T-cell (primary cell): Measurements from ENCODE around the gene SLC2A10. TPM values are rescaled to one million over a fixed set of nuclear protein-coding genes. Genes with fewer than 3 reads are reported as not detected.

Experiments used
- ATAC-seq, 4 experiments: fragments of 200-7000 bp in 3 of 4; fragments of 150-1000 bp in 1 of 4; cut with Tn5 transposase; replicated peaks in 1 of 4; 1 replicate in 3 of 4; 2 replicates in 1 of 4; pipeline ENCODE4 v1.10.0; 2021; ENCODE audit warnings: moderate library complexity in 3 of 4, mild to moderate bottlenecking in 2 of 4, moderate number of reproducible peaks in 1 of 4
- CTCF ChIA-PET, 2 donors: fragments of 300-600 bp; sonication (Branson Sonifier 250); formaldehyde crosslinking; loops; one replicate each; lab custom pipeline; 2022; ENCODE audit warnings: antibody characterized with exemption in 2 of 2; lab: Charles Lee
- POLR2A ChIA-PET, 2 donors: fragments of 300-600 bp; sonication (Branson Sonifier 250); formaldehyde crosslinking; loops; one replicate each; lab custom pipeline; 2022; ENCODE audit warnings: antibody characterized with exemption in 2 of 2; lab: Charles Lee
- DNase-seq, 35 experiments: peaks; one replicate each; pipeline versions ENCODE4 v3.0.0 to v3.0.0-alpha.2; 2013 to 2023
- H3K27ac ChIP-seq: one replicate; pipeline ENCODE4 v1.5.1; 2013; ENCODE audit warnings: low read length
- H3K27me3 ChIP-seq, 2 experiments: replicated peaks in 1 of 2; 1 replicate in 1 of 2; 2 replicates in 1 of 2; pipeline versions ENCODE4 v1.6.1 to v1.7.0; 2013; ENCODE audit warnings: low read length in 1 of 2, mixed read lengths in 1 of 2; ENCODE audit not compliant: control insufficient read depth in 2 of 2, insufficient read depth in 2 of 2; ENCODE audit errors: extremely low read depth in 1 of 2
- H3K36me3 ChIP-seq, 2 donors: 1 replicate in 1 of 2; 2 replicates in 1 of 2; pipeline versions ENCODE4 v1.6.1 to v1.7.0; 2013; ENCODE audit warnings: low read length in 1 of 2; ENCODE audit not compliant: control insufficient read depth in 2 of 2, insufficient read depth in 1 of 2; ENCODE audit errors: extremely low read depth in 1 of 2
- H3K4me1 ChIP-seq, 2 experiments: 1 replicate in 1 of 2; 2 replicates in 1 of 2; pipeline versions ENCODE4 v1.6.1 to v1.7.0; 2013; ENCODE audit warnings: low read length in 2 of 2, mixed read lengths in 1 of 2; ENCODE audit not compliant: insufficient read depth in 2 of 2, control insufficient read depth in 1 of 2; ENCODE audit errors: extremely low read depth in 1 of 2
- H3K4me3 ChIP-seq, 2 donors: 1 replicate in 1 of 2; 2 replicates in 1 of 2; pipeline versions ENCODE4 v1.5.1 to v1.7.0; 2013; ENCODE audit warnings: mild to moderate bottlenecking in 2 of 2, low read length in 1 of 2, moderate library complexity in 1 of 2; ENCODE audit not compliant: control insufficient read depth in 1 of 2; ENCODE audit errors: extremely low read depth in 1 of 2
- H3K9me3 ChIP-seq: 2 replicates; pipeline ENCODE4 v1.7.0; 2013
- H3K27ac Mint-ChIP-seq, 2 donors: one replicate each; pipeline ENCODE4 v1.8.0; 2020 to 2021; ENCODE audit warnings: mild to moderate bottlenecking in 2 of 2, mixed read lengths in 2 of 2
- H3K27me3 Mint-ChIP-seq, 2 donors: one replicate each; pipeline ENCODE4 v1.8.0; 2021 to 2022; ENCODE audit warnings: mixed read lengths in 2 of 2
- H3K36me3 Mint-ChIP-seq: one replicate; pipeline ENCODE4 v1.8.0; 2021; ENCODE audit warnings: mixed read lengths
- H3K4me1 Mint-ChIP-seq, 3 donors: one replicate each; pipeline ENCODE4 v1.8.0; 2020 to 2022; ENCODE audit warnings: mixed read lengths in 3 of 3, mild to moderate bottlenecking in 1 of 3
- H3K4me3 Mint-ChIP-seq, 3 donors: one replicate each; pipeline ENCODE4 v1.8.0; 2020 to 2022; ENCODE audit warnings: mild to moderate bottlenecking in 3 of 3, mixed read lengths in 3 of 3, moderate library complexity in 3 of 3
- H3K9me3 Mint-ChIP-seq, 3 donors: one replicate each; pipeline ENCODE4 v1.8.0; 2020 to 2022; ENCODE audit warnings: mixed read lengths in 3 of 3
- WGBS: methylation state at CpG from one replicate; pipeline ENCODE4 v1.1.5; 2013; ENCODE audit warnings: missing lambda C conversion rate; ENCODE audit not compliant: insufficient coverage; 5-methylcytosine and 5-hydroxymethylcytosine counted together
- total RNA-seq, 35 experiments: library from RNA in 6 of 35; stranded (reverse) in 6 of 35; fragments of 120-200 nt in 1 of 35; gene quantifications; one replicate each; pipeline versions ENCODE4 v1.2.1 to v1.2.4 and lab custom pipeline; 2013 to 2026

SLC2A10 gene
- total RNA-seq, 5 donors from 2014 or later (not counting 1 experiment from before 2014, with no cell fraction given): 0.07 to 0.54 (median 0.09) TPM; not detected in 2

GRCh38 chr20:46739431-46740213 lies 30.2 kb downstream of the SLC2A10 start:
- Histone ChIP-seq H3K4me1 (no peaks in the 10 kb centered on the region), H3K27me3 (peaks cover 0 to 35% of the 10 kb centered on the region in 2 experiments), H3K4me3 (no peak overlapping the region), H3K27ac (no peak overlapping the region), H3K9me3 (no peaks in the 10 kb centered on the region), H3K36me3 (no peaks in the 10 kb centered on the region)
- ChIA-PET POLR2A (no interaction called here), CTCF (no interaction called here)
- Mint-ChIP-seq H3K27ac (no peak overlapping the region), H3K27me3 (peaks cover 35 to 42% of the 10 kb centered on the region in 2 donors), H3K9me3 (peaks cover 0 to 9% (median 3%) of the 10 kb centered on the region in 3 donors), H3K4me1 (no peaks in the 10 kb centered on the region), H3K4me3 (no peak overlapping the region), H3K36me3 (no peaks in the 10 kb centered on the region)
- ATAC-seq: no peak
- 85% methylated on average over 3 of the region's 4 CpGs for WGBS
- DNase-seq: no peak

GRCh38 chr20:46740214-46740609 lies 30.8 kb downstream of the SLC2A10 start:
- peaks cover 38 to 43% of the 10 kb centered on the region in 2 donors for H3K27me3 Mint-ChIP-seq
- DNase-seq (no peak), ATAC-seq (no peak)
- no peaks in the 10 kb centered on the region for H3K4me1 Mint-ChIP-seq
- Histone ChIP-seq H3K27ac (no peak overlapping the region), H3K4me1 (no peaks in the 10 kb centered on the region), H3K9me3 (no peaks in the 10 kb centered on the region), H3K4me3 (no peak overlapping the region), H3K36me3 (no peaks in the 10 kb centered on the region), H3K27me3 (peaks cover 0 to 29% of the 10 kb centered on the region in 2 experiments)
- no peak overlapping the region for H3K27ac Mint-ChIP-seq
- ChIA-PET POLR2A (no interaction called here), CTCF (no interaction called here)
- H3K4me3 Mint-ChIP-seq: no peak overlapping the region
- 93% methylated on average over 3 of the region's 3 CpGs for WGBS
- H3K9me3 Mint-ChIP-seq: peaks cover 0 to 9% (median 3%) of the 10 kb centered on the region in 3 donors
- no peaks in the 10 kb centered on the region for H3K36me3 Mint-ChIP-seq

GRCh38 chr20:46741924-46742668 lies 32.6 kb downstream of the SLC2A10 start:
- no peak overlapping the region for H3K27ac Mint-ChIP-seq
- no peaks in the 10 kb centered on the region for H3K4me1 ChIP-seq
- CTCF ChIA-PET: no interaction called here
- DNase-seq (no peak), ATAC-seq (no peak)
- no peak overlapping the region for H3K27ac ChIP-seq
- peaks cover 51% of the 10 kb centered on the region in 2 donors for H3K27me3 Mint-ChIP-seq
- H3K27me3 ChIP-seq: peaks cover 0 to 26% of the 10 kb centered on the region in 2 experiments
- no peaks in the 10 kb centered on the region for H3K9me3 ChIP-seq
- no peaks in the 10 kb centered on the region for H3K36me3 Mint-ChIP-seq
- POLR2A ChIA-PET: no interaction called here
- no peak overlapping the region for H3K4me3 Mint-ChIP-seq
- H3K4me1 Mint-ChIP-seq: no peaks in the 10 kb centered on the region
- peaks cover 0 to 9% (median 3%) of the 10 kb centered on the region in 3 donors for H3K9me3 Mint-ChIP-seq
- no peaks in the 10 kb centered on the region for H3K36me3 ChIP-seq
- no peak overlapping the region for H3K4me3 ChIP-seq
- 75% methylated on average over 1 of the region's 8 CpGs for WGBS

GRCh38 chr20:46742669-46743045 lies 33.2 kb downstream of the SLC2A10 start:
- CTCF ChIA-PET: no interaction called here
- H3K27ac Mint-ChIP-seq: no peak overlapping the region
- H3K9me3 Mint-ChIP-seq: peaks cover 0 to 9% (median 3%) of the 10 kb centered on the region in 3 donors
- Histone ChIP-seq H3K36me3 (no peaks in the 10 kb centered on the region), H3K27ac (no peak overlapping the region), H3K4me3 (no peak overlapping the region), H3K9me3 (no peaks in the 10 kb centered on the region), H3K27me3 (peaks cover 0 to 25% of the 10 kb centered on the region in 2 experiments), H3K4me1 (no peaks in the 10 kb centered on the region)
- no peaks in the 10 kb centered on the region for H3K36me3 Mint-ChIP-seq
- no peak overlapping the region for H3K4me3 Mint-ChIP-seq
- DNase-seq (no peak), ATAC-seq (no peak)
- no peaks in the 10 kb centered on the region for H3K4me1 Mint-ChIP-seq
- peaks cover 55 to 56% of the 10 kb centered on the region in 2 donors for H3K27me3 Mint-ChIP-seq
- WGBS: 83% methylated on average over 4 of the region's 5 CpGs
- POLR2A ChIA-PET: no interaction called here

- Histone ChIP-seq H3K4me3 (no peak overlapping the region), H3K27ac (no peak overlapping the region), H3K36me3 (no peaks in the 10 kb centered on the region), H3K9me3 (no peaks in the 10 kb centered on the region), H3K27me3 (peaks cover 0 to 24% of the 10 kb centered on the region in 2 experiments), H3K4me1 (no peaks in the 10 kb centered on the region)
- Mint-ChIP-seq H3K36me3 (no peaks in the 10 kb centered on the region), H3K27ac (no peak overlapping the region), H3K27me3 (peaks cover 55 to 60% of the 10 kb centered on the region in 2 donors), H3K4me1 (no peaks in the 10 kb centered on the region), H3K4me3 (no peak overlapping the region), H3K9me3 (peaks cover 0 to 9% (median 3%) of the 10 kb centered on the region in 3 donors)
- DNase-seq (no peak), ATAC-seq (no peak)
- ChIA-PET POLR2A (no interaction called here), CTCF (no interaction called here)
- 50% methylated on average over 2 of the region's 5 CpGs for WGBS
Measured at GRCh38 chr20:46743088-46743487, 33.6 kb downstream of the SLC2A10 start.

- Mint-ChIP-seq H3K4me3 (no peak overlapping the region), H3K9me3 (no peaks in the 10 kb centered on the region), H3K36me3 (no peaks in the 10 kb centered on the region), H3K27ac (no peak overlapping the region), H3K27me3 (peaks cover 49 to 59% of the 10 kb centered on the region in 2 donors), H3K4me1 (no peaks in the 10 kb centered on the region)
- POLR2A ChIA-PET: no interaction called here
- CTCF ChIA-PET: no interaction called here
- DNase-seq (no peak), ATAC-seq (no peak)
- Histone ChIP-seq H3K4me3 (no peak overlapping the region), H3K27ac (no peak overlapping the region), H3K36me3 (no peaks in the 10 kb centered on the region), H3K4me1 (no peaks in the 10 kb centered on the region), H3K27me3 (peaks cover 0 to 32% of the 10 kb centered on the region in 2 experiments), H3K9me3 (no peaks in the 10 kb centered on the region)
- WGBS: 76% methylated on average over 5 of the region's 7 CpGs
Measured at GRCh38 chr20:46746956-46747526, 37.6 kb downstream of the SLC2A10 start.
